Upper lobe of right lung (tissue), 1 donor: ENCODE results near the gene MIER1. TPM values are rescaled to one million over a fixed set of nuclear protein-coding genes. Genes with fewer than 3 reads are reported as not detected.

ENCODE experiments used
- ATAC-seq: fragments of 200-7000 bp; cut with Tn5 transposase; one replicate; pipeline ENCODE4 v1.9.1; 2020; ENCODE audit warnings: mild to moderate bottlenecking, moderate library complexity
- DNase-seq: peaks from one replicate; pipeline ENCODE4 v3.0.0-alpha.2; 2020
- H3K27ac ChIP-seq: fragments of 200-600 bp; one replicate; pipeline ENCODE4 v1.8.0; 2022
- H3K27me3 ChIP-seq: fragments of 200-600 bp; one replicate; pipeline ENCODE4 v1.8.0; 2022; ENCODE audit warnings: mild to moderate bottlenecking
- H3K36me3 ChIP-seq: fragments of 200-600 bp; one replicate; pipeline ENCODE4 v1.8.0; 2022
- H3K4me1 ChIP-seq: fragments of 200-600 bp; one replicate; pipeline ENCODE4 v1.8.0; 2022
- H3K4me3 ChIP-seq: fragments of 200-600 bp; one replicate; pipeline ENCODE4 v1.8.0; 2022; ENCODE audit warnings: mild to moderate bottlenecking
- H3K9me3 ChIP-seq: fragments of 200-600 bp; one replicate; pipeline ENCODE4 v1.8.0; 2022
- CTCF ChIP-seq: fragments of 200-600 bp; IDR thresholded peaks from one replicate; pipeline ENCODE4 v1.8.0; 2022; ENCODE audit warnings: antibody characterized with exemption
- intact Hi-C: fragments of 100-400 bp; cut with DNase I; formaldehyde crosslinking; loops from one replicate; pipeline ENCODE4 v1.11.0; 2022
- total RNA-seq: library from RNA; stranded (reverse); fragmentation: NEBNext Ultra II Directional; extraction: Animal tissue kit (Norgen Biotek cat#: 25700); gene quantifications from one replicate; pipeline ENCODE4 v1.2.1, GENCODE V29; 2021
- donor health status: DM: no; HTN: yes; CAD: no; lungs with severe emphysema.

The MIER1 gene
- total RNA-seq, 1 donor from 2014 or later = 43.8 TPM

GRCh38 chr1:67001682-67002425, 77.1 kb downstream of the MIER1 start:
- peak; percentile 81 for ATAC-seq
- H3K36me3 ChIP-seq = peaks cover 7% of the 10 kb centered on the region
- no peaks in the 10 kb centered on the region for H3K4me1 ChIP-seq
- H3K9me3 ChIP-seq = no peaks in the 10 kb centered on the region
- no peak for DNase-seq
- no peaks in the 10 kb centered on the region for H3K27me3 ChIP-seq
- TF ChIP-seq CTCF = no peak
- peak overlapping the region; percentile 6 for H3K27ac ChIP-seq
- intact Hi-C loops = no loop called here
- no peak overlapping the region for H3K4me3 ChIP-seq

- TF ChIP-seq CTCF = no peak
- Histone ChIP-seq H3K27ac (no peak overlapping the region), H3K27me3 (no peaks in the 10 kb centered on the region), H3K36me3 (peaks cover 23% of the 10 kb centered on the region), H3K4me3 (no peak overlapping the region), H3K9me3 (no peaks in the 10 kb centered on the region), H3K4me1 (no peaks in the 10 kb centered on the region)
- ATAC-seq (no peak), DNase-seq (no peak)
- intact Hi-C loops = no loop called here
Observed at GRCh38 chr1:67004176-67004575, 79.4 kb downstream of the MIER1 start.

- intact Hi-C loops = no loop called here
- H3K27me3 ChIP-seq = no peaks in the 10 kb centered on the region
- TF ChIP-seq CTCF = no peak
- H3K27ac ChIP-seq = no peak overlapping the region
- no peak for ATAC-seq
- H3K9me3 ChIP-seq = no peaks in the 10 kb centered on the region
- peaks cover 23% of the 10 kb centered on the region for H3K36me3 ChIP-seq
- no peak for DNase-seq
- H3K4me3 ChIP-seq = no peak overlapping the region
- no peaks in the 10 kb centered on the region for H3K4me1 ChIP-seq
Observed at GRCh38 chr1:67005068-67005467, 80.3 kb downstream of the MIER1 start.

GRCh38 chr1:67009792-67010191, 85.0 kb downstream of the MIER1 start:
- H3K36me3 ChIP-seq = peaks cover 16% of the 10 kb centered on the region
- no peaks in the 10 kb centered on the region for H3K27me3 ChIP-seq
- no peak overlapping the region for H3K27ac ChIP-seq
- intact Hi-C loops = no loop called here
- H3K9me3 ChIP-seq = no peaks in the 10 kb centered on the region
- no peak overlapping the region for H3K4me3 ChIP-seq
- no peak for TF ChIP-seq CTCF
- ATAC-seq (no peak), DNase-seq (no peak)
- no peaks in the 10 kb centered on the region for H3K4me1 ChIP-seq

GRCh38 chr1:67013573-67013972, 88.8 kb downstream of the MIER1 start:
- intact Hi-C loops = no loop called here
- DNase-seq = no peak
- TF ChIP-seq CTCF = no peak
- no peak overlapping the region for H3K4me3 ChIP-seq
- H3K4me1 ChIP-seq = no peaks in the 10 kb centered on the region
- H3K9me3 ChIP-seq = no peaks in the 10 kb centered on the region
- ATAC-seq = peak; percentile 37
- H3K27ac ChIP-seq = no peak overlapping the region
- H3K36me3 ChIP-seq = peaks cover 10% of the 10 kb centered on the region
- H3K27me3 ChIP-seq = no peaks in the 10 kb centered on the region
